HG03565 (cell line): Measurements from ENCODE around the gene TRPM1.

Experiments used
- ATAC-seq: cut with Tn5 transposase; IDR thresholded peaks from one replicate; pipeline ENCODE4 v1.9.1; 2021; ENCODE audit warnings: mild to moderate bottlenecking, moderate library complexity; ENCODE audit not compliant: unreplicated experiment

TRPM1 gene

GRCh38 chr15:30979457-30979856 lies 122.1 kb downstream of the TRPM1 start:
- ATAC-seq, result no peak

GRCh38 chr15:30978328-30978727 lies 123.2 kb downstream of the TRPM1 start:
- ATAC-seq, result no peak

GRCh38 chr15:30974112-30974511 lies 127.4 kb downstream of the TRPM1 start:
- ATAC-seq, result no peak

- no peak for ATAC-seq
Observed at GRCh38 chr15:30973379-30973778, 128.1 kb downstream of the TRPM1 start.

- ATAC-seq, result no peak
Observed at GRCh38 chr15:30969724-30970123, 131.8 kb downstream of the TRPM1 start.

- ATAC-seq, result no peak
Observed at GRCh38 chr15:30963681-30964080, 137.8 kb downstream of the TRPM1 start.

- no peak for ATAC-seq
Observed at GRCh38 chr15:30962659-30963058, 138.9 kb downstream of the TRPM1 start.

GRCh38 chr15:30962079-30962478 lies 139.4 kb downstream of the TRPM1 start:
- ATAC-seq, result no peak

GRCh38 chr15:30958219-30958618 lies 143.3 kb downstream of the TRPM1 start:
- no peak for ATAC-seq

GRCh38 chr15:30956216-30957124 lies 145.1 kb downstream of the TRPM1 start:
- ATAC-seq, result no peak

- no peak for ATAC-seq
Observed at GRCh38 chr15:30954674-30955073, 146.9 kb downstream of the TRPM1 start.

- ATAC-seq, result no peak
Observed at GRCh38 chr15:30953731-30954378, 147.7 kb downstream of the TRPM1 start.

GRCh38 chr15:30953183-30953582 lies 148.3 kb downstream of the TRPM1 start:
- no peak for ATAC-seq
